Measurements from ENCODE around the gene SHKBP1.
A peak's percentile ranks its signal among the peaks of the same experiment; 100 is the strongest.
"Not testable (repeated sequence)": the region's sequence is repeated elsewhere in the genome, so short reads cannot be mapped to it uniquely, and the experiment has no call there.

The SHKBP1 gene

DNA sequence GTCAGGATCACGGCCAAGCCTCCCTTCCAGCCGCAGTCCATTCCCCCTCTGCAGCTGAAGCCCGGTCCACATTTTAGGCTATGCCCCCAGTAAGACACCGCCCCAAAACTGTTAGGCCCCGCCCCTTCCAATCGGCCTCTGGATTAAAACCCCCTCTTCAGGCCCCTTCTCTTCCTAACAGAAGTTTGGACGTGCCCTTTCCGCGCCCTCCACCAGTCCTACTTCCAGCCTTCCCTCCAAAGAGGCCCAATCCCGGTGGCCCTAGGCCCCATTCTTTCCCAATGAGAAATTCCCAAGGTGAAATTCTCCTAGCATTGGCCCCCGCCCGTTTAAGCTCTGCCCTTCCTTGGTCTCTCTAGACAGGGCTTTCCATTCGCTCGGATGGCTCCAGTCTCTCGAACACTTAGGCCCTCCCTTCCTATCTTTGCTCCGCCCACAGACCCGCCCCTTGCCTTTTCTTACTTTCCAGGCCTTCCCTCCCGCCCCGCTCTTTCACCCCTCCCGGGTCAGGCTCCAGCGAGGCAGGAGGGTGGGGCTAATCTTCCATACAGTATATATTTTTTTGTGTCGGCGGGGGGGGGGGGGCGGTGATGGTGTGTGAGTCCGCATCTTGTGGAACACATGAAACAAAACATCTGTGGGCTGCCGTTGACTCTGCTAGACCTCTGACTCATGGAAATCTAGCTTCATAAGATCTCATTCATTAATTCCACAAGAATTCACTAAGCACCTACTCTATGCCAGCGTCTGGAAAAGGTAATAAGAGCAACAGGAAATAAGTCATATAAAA lies 38.1 kb downstream of the SHKBP1 start:
- no peak for TF ChIP-seq ZNF274 (IDR thresholded peaks at IDR 0.05; ENCODE audit: low read depth, low read length)
- peak overlapping the region; percentile 43; the same call in 1 of the 2 replicates for H3K4me3 ChIP-seq (ENCODE audit: low read length)

DNA sequence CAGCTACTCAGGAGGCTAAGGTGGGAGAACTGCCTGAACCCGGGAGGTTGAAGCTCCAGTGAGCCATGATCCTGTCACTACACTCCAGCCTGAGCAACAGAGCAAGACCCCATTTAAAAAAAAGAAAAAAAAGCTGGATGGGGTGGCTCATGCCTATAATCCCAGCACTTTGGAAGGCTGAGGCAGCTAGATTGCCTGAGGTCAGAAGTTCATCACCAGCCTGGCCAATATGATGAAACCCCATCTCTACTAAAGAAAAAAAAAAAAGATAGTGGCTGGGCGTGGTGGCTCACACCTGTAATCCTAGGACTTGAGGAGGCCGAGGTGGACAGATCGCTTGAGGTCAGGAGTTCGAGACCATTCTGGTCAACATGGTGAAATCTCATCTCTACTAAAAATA lies 39.5 kb downstream of the SHKBP1 start:
- H3K4me3 ChIP-seq (ENCODE audit: low read length): no peak overlapping the region
- TF ChIP-seq ZNF274 (IDR thresholded peaks at IDR 0.05; ENCODE audit: low read depth, low read length): no peak

GRCh38 chr19:40616941-40617340 lies 40.3 kb downstream of the SHKBP1 start:
- no peak overlapping the region for H3K4me3 ChIP-seq (ENCODE audit: low read length)
- TF ChIP-seq ZNF274 (IDR thresholded peaks at IDR 0.05; ENCODE audit: low read depth, low read length): no peak

DNA sequence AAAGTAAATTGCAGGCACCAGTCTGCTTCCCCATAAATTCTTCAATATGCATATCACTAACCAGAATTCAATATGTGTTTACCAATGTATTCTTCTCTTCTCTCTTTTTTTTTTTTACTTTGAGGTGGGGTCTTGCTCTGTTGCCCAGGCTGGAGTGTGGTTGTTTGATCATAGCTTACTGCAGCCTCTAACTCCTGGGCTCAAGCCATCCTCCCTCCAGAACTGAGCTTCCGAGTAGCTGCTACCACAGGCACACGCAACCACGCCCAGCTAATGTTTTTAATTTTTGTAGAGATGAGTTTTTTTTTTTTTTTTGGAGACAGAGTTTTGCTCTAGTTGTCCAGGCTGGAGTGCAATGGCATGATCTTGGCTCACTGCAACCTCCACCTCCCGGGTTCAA lies 41.3 kb downstream of the SHKBP1 start:
- no peak overlapping the region for H3K4me3 ChIP-seq (ENCODE audit: low read length)
- TF ChIP-seq ZNF274 (IDR thresholded peaks at IDR 0.05; ENCODE audit: low read depth, low read length): no peak

- TF ChIP-seq ZNF274 (IDR thresholded peaks at IDR 0.05; ENCODE audit: low read depth, low read length): no peak
- no peak overlapping the region for H3K4me3 ChIP-seq (ENCODE audit: low read length)
Measured at GRCh38 chr19:40619333-40620160, 42.9 kb downstream of the SHKBP1 start.

GRCh38 chr19:40620161-40620485 lies 43.5 kb downstream of the SHKBP1 start:
- TF ChIP-seq ZNF274 (IDR thresholded peaks at IDR 0.05; ENCODE audit: low read depth, low read length): no peak
- H3K4me3 ChIP-seq (ENCODE audit: low read length): no peak overlapping the region

GRCh38 chr19:40621283-40621682 lies 44.6 kb downstream of the SHKBP1 start:
- TF ChIP-seq ZNF274 (IDR thresholded peaks at IDR 0.05; ENCODE audit: low read depth, low read length): no peak
- no peak overlapping the region for H3K4me3 ChIP-seq (ENCODE audit: low read length)

- no peak for TF ChIP-seq ZNF274 (IDR thresholded peaks at IDR 0.05; ENCODE audit: low read depth, low read length)
- no peak overlapping the region for H3K4me3 ChIP-seq (ENCODE audit: low read length)
Measured at GRCh38 chr19:40621966-40622772, 45.5 kb downstream of the SHKBP1 start.

GRCh38 chr19:40622773-40623075 lies 46.1 kb downstream of the SHKBP1 start:
- no peak for TF ChIP-seq ZNF274 (IDR thresholded peaks at IDR 0.05; ENCODE audit: low read depth, low read length)
- no peak overlapping the region for H3K4me3 ChIP-seq (ENCODE audit: low read length)

- H3K4me3 ChIP-seq (ENCODE audit: low read length): no peak overlapping the region
- no peak for TF ChIP-seq ZNF274 (IDR thresholded peaks at IDR 0.05; ENCODE audit: low read depth, low read length)
Measured at GRCh38 chr19:40623403-40624251, 47.0 kb downstream of the SHKBP1 start.

- H3K4me3 ChIP-seq (ENCODE audit: low read length): not testable (repeated sequence)
Measured at GRCh38 chr19:40624369-40625153, 47.9 kb downstream of the SHKBP1 start.

GRCh38 chr19:40625406-40626120 lies 48.9 kb downstream of the SHKBP1 start:
- no peak for TF ChIP-seq ZNF274 (IDR thresholded peaks at IDR 0.05; ENCODE audit: low read depth, low read length)
- H3K4me3 ChIP-seq (ENCODE audit: low read length): no peak overlapping the region
